ENCODE data around the gene SLC2A14.
"Not testable (repeated sequence)": the region's sequence is repeated elsewhere in the genome, so short reads cannot be mapped to it uniquely, and the experiment has no call there.

The SLC2A14 gene
- total RNA-seq, result 2.0 to 14.7 reads per million in 2 donors

DNA sequence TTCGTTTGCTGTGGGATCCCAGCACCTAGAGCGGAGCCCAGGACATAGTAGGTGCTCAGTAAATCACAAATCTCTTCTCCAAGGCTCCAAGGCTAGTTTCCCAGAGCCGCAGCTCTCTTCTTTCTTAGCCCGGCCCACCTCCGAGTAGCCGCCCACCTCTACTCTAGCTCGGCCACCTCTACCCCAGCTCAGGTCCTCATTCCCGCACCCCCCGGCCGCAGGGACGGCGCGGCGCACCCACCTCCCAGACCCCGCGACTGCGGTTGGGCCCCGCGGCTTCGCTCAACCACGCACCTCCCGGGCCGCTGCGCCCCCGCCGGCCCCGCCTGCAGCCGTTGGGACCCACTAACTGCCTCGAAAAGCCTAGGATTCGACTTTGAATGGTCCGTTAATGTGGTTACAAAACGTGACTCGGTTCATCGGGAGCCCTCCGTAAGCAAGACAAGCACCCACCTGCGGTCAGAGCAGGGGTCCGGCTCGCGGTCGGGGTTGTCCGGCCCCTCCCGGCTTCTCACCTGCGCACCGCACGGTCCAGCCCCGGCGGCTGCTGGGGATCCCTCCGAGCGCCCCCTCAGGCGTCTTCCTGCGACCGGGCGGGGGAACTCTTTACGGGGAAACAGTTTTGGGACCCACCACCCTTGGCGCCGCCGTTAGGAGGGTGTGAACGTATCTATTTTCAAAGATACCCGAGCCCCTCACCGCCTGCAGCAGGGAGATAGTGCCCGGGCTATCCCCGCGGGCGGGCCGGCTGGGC is at the start of gene SLC2A14:
Gene SLC2A14 (minus strand): TSS at position 350 of the 754 bp plus-strand sequence. CDS start 3,035 bp downstream, outside the sequence.
- no peak for DNase-seq

DNA sequence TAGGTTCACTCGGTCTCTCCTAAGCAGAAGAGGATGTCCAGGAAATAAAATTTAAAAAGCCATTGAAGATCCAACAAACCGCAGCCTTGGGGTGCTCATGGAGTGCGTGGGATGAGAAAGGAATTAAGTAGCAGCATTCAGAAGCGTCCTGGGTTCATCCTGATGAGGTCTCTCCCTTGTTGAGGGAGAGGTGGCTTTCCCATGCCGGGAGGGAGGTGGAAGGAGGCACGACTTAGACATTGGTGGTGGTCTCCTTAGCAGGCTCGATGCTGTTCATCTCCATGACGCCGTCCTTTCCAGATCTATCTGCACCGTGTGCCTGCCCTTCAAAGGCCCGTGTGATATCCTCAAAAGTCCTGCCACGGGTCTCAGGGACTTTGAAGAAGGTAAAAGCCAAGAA is 48.5 kb upstream of the SLC2A14 start:
- not testable (repeated sequence) for DNase-seq

DNA sequence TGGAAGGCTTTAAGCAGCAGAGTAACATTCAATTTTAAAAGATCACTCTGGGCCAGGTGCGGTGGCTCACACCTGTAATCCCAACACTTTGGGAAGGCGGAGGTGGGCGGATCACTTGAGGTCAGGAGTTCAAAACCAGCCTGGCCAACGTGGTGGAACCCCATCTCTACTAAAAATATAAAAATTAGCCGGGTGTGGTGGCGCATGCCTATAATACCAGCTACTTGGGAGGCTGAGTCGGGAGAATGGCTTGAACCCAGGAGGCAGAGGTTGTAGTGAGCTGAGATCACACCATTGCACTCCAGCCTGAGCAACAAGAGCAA is 45.5 kb upstream of the SLC2A14 start:
- DNase-seq, result not testable (repeated sequence)

DNA sequence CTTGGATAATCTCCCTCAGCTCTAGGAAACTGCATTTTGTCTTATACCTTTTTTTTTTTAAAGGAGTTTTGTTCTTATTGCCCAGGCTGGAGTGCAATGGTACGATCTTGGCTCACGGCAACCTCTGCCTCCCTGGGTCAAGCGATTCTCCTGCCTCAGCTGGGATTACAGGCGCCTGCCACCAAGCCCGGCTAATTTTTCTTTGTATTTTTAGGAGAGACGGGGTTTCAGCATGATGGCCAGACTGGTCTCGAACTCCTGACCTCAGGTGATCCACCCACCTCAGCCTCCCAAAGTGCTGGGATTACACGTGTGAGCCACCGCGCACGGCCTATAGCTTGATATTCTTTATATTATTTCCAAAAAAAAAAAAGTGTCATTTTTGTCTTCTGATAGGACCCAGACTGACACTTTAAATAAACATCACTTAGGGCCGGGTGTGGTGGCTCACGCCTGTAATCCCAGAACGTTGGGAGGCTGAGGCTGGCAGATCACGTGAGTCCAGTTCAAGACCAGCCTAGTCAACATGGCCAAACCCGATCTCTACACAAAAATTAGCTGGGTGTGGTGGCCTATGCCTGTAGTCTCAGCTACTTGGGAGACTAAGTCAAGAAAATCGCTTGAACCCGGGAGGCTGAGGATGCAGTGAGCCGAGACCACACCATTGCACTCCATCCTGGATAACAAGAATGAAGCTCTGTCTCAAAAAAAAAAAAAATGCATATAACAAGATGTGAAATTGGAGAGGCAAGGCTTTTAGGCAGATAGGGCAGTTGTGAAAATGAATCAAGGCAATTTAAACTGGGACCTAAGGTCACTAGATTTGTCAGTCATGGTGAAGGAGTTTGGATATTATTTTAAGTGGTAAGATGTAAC is 44.9 kb upstream of the SLC2A14 start:
- DNase-seq, result no peak

DNA sequence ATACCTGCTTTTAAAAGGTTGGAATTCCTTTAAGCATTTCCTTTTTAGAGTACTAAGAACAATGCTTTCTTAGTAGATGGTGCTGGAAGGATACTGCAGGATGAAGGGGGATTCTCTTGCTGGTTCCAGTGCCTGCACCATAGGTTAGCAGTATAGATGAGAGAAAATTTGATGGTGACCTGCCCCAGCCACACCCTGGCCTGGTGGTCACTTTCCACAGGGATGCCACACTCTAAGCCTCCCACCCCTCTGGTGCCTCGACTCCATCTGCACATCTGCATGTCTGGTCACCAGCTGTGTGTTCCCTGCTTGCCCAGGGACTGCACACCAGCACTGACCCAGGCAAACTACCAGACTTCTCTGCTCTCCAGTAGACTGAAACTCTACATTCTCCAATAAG is 44.2 kb upstream of the SLC2A14 start:
- DNase-seq, result no peak

DNA sequence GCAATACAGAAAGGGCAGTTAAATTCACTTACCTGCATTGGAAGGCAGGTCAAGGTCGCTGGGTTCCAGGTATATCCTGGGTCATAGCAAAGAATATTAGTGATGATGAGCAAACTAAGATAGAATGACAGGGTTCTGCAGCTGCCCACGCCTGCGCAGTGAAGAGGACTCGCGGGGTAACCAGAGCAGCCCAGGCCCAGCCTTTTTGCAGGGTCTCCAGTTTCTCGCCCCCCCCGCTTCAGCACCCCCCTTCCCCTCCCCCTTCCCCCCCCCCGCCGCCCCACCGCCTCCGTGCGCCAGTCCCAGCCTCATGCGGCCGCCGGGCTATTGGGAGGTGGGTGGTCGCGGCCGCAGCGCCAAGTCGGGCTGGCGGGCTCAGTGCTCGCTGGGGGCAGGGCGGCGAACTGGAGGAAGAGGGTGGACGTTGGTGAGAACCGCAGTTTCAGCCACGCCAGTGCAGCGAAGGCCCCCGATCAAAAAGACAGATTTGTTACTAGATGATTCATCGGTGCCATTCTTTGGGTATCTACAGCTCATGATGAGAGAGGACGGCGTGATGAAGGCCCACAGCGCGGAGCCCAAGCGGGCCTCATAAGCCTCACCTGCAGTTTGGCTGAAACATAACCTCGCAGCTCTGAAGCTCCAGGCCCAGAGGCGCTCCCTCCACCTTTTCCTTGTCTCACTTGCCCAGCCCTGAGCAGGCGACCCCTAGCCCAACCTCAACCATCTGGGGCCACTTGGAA is 43.1 kb upstream of the SLC2A14 start:
- DNase-seq, result no peak

DNA sequence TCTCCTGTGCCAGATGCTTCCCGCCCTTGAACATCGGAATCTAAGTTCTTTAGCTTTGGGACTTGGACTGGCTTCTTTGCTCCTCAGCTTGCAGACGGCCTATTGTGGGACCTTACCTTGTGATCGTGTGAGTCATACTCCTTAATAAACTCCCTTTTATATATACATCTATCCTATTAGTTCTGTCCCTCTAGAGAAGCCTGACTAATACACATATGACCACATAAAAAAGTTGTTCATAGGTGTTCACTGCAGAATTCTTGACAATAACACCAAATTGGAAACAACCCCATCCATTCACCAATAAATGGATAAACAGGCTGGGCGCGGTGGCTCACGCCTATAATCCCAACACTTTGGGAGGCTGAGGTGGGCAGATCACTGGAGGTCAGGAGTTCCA is 37.4 kb upstream of the SLC2A14 start:
- DNase-seq, result not testable (repeated sequence)

DNA sequence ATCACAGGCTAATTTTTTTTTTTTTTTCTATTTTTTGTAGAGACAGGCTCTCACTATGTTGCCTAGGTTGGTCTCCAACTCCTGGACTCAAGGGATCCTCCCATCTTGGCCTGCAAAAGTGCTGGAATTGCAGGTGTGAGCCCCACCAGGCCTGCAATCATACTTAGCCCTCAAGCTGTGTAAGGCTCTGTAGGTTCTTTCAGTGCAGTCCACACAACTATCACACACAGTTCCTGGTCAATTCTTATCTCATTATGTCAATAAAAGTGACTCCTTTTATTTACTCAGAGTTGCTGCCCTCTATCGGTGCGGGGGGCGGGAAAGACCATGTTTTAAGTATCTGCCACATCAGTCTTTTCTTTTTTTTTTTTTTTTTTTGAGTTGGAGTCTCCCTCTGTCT is 34.3 kb upstream of the SLC2A14 start:
- no peak for DNase-seq

DNA sequence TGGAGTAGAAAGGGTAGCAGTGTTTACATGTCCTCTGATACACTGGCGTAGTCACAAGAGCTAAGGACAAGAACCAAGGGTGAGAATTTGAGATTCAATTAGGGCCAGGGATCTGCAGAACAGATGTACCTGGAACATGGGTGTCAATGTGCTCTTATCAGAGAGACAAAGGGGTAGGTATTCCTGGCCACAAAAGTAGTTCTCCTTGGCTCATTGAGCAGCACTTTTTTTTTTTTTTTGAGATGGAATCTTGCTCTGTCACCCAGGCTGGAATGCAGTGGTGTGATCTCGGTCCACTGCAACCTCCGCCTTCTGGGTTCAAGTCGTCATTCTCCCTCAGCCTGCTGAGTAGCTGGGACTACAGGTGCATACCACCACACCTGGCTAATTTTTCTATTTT is 33.6 kb upstream of the SLC2A14 start:
- DNase-seq, result not testable (repeated sequence)

DNA sequence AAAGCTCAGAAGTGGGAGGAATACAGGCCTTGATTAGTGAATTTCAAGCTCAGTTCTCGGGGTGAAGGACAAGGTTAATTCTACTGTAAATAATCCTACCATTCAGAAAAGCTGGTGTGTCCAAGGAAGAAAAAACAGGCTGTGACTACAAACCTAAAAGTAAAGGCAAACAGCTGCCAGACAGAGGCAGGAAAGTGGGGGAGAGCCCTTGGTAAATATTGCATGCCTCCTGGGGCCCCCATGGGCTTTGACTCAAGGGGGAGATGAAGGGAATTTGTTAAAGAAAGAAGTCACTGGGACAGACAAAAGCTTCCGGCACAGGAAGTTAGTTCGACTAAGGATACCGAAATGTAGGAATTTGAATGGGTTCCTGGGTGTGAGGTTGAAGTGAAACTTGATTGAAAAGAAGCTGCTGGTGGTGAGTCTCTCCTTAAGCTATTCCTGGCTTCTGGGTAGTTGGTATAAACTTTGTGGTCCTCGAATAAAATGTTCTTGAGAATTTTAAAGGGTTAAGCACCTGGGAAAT is 32.9 kb upstream of the SLC2A14 start:
- not testable (repeated sequence) for DNase-seq

DNA sequence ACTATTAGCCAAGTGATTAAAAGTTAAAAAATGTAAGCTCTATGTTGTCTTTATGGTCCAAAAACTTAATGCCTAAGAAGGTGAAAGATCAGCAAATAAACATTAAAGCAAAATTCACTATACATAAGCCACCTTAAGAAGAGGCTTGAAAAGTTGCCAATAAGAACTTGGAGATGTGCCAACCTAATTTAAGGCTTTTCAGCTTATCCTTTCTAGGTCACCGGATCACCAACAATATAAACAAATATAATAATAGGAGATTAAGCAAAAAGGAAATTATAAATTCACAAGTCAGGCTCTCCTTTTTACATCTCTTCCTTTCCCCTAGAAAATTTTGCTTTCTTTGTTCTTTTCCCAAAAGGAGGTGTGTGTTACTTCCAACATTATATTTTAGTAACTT is 32.4 kb upstream of the SLC2A14 start:
- no peak for DNase-seq

DNA sequence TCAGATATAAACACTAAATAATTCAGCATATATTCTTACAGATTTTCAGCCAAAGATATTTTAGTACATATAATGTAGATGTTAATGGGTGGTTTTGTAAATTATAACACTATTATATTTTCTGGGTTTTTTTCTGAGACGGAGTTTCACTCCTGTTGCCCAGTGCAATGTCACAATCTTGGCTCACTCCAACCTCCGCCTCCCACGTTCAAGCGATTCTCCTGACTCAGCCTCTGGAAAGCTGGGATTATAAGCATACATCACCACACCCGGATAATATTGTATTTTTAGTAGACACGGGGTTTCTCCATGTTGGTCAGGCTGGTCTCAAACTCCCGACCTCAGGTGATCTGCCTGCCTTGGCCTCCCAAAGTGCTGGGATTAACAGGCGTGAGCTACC is 29.7 kb upstream of the SLC2A14 start:
- DNase-seq, result not testable (repeated sequence)

DNA sequence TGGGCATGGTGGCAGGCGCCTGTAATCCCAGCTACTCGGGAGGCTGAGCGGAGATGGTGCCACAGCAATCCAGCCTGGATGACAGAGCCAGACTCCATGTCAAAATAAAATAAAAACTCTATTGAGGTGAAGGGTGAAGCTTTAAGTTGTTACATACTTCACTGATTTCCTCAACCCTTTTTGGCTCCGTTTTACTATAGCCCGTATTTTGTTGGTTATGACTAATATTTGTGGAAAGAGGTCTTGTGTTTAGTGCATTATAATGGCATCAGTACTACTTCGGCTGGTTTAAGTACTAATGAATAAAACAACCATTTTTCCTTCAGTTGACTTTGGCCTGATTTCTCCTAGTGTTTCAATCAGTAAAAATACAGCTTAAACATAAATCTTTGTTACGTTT is 27.0 kb upstream of the SLC2A14 start:
- no peak for DNase-seq

DNA sequence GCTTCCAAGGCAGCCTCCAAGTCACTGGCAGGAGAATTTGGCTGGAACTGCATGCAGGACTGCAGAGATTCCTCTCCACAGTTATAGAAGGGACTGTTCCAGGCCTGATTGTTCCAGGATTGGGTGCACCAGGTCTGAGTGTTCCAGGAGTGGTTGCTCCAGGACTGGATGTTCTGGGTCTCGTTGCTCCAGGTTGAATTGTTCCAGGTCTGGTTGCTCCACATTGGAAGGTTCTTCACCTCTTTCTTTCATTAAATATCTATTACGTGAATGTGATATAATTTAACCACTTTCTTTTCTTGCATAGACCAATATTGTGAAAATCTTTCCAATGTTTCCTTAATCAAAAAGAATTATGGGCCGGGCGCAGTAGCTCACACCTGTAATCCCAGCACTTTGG is 24.0 kb upstream of the SLC2A14 start:
- DNase-seq, result not testable (repeated sequence)

DNA sequence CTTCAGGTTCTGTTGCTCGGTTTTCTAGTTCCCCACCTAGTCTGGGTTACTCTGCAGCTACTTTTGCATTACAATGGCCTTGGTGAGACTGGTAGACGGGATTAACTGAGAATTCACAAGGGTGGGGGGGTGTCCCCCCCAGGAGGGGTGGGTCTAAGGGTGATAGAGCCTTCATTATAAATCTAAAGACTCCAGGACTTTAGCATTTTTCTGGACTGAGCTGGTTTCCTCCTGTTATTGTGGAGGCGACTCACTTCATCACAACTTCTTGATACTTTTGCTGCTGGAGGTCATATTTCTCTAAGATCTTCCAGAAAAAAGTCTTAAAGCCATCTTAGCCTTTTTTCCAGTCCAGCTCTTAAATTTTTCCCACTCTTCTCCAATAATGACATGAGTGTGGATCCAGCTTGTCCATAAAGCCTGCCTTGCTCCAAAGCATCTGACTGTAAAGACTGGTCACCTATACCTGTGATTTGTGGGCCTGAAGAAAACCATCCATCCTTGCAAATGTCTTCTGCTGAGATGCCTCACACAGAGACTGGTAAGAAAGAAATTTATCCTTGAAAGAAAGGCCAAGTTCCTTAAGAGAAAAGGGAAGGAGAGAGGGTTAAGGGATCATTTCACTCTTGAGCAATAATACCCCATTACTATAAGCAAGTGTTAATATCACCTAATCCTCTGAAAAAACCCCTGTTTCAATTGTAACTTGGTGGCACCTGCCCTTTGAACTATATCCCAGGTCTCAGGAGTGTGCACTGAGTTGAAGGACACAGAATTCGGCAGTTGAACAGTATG is 19.7 kb upstream of the SLC2A14 start:
- DNase-seq, result no peak

DNA sequence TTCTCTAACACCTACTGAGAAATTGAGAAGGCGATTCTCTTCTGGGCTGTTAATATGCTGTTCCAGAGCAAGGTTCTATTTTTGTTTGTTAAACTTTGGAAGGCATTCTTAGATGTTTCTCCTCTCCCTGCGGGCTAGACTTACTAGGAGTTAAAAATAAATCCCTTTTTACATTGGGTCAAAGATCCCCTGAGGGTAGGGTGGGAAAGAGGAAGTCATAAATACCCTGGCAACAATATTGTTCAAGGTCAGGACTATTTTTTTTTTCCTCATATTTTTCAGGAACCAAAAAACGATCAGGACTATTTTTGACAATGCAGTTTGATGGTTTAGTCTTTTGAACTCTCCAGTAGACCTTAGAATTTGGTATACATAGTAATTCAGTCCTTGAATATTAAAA is 12.0 kb upstream of the SLC2A14 start:
- DNase-seq, result no peak

DNA sequence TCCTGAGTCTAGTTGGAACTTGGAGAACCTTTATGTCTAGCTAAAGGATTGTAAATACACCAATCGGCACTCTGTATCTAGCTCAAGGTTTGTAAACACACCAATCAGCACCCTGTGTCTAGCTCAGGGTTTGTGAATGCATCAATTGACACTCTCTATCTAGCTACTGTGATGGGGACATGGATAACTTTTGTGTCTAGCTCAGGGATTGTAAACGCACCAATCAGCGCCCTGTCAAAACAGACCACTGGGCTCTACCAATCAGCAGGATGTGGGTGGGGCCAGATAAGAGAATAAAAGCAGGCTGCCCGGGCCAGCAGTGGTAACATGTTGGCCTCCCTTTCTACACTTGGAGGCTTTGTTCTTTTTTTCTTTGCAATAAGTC is 9.0 kb upstream of the SLC2A14 start:
- DNase-seq, result not testable (repeated sequence)

DNA sequence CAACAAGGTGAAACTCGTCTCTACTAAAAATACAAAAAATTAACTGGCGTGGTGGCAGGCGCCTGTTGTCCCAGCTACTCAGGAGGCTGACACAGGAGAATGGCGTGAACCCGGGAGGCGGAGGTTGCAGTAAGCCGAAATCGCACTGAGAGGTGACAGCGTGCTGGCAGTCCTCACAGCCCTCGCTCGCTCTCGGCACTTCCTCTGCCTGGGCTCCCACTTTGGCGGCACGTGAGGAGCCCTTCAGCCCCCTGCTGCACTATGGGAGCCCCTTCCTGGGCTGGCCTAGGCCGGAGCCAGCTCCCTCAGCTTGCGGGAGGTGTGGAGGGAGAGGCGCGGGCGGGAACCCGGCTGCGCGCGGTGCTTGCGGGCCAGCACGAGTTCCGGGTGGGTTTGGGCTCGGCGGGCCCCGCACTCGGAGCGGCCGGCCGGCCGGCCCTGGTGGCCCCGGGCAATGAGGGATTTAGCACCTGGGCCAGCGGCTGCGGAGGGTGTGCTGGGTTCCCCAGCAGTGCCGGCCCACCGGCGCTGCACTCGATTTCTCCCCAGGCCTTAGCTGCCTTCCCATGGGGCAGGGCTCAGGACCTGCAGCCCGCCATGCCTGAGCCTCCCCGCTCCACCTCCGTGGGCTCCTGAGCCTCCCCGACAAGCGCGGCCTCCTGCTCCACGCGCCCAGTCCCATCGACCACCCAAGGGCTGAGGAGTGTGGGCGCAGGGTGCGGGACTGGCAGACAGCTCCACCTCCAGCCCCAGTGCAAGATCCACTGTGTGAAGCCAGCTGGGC is 8.4 kb upstream of the SLC2A14 start:
- not testable (repeated sequence) for DNase-seq

DNA sequence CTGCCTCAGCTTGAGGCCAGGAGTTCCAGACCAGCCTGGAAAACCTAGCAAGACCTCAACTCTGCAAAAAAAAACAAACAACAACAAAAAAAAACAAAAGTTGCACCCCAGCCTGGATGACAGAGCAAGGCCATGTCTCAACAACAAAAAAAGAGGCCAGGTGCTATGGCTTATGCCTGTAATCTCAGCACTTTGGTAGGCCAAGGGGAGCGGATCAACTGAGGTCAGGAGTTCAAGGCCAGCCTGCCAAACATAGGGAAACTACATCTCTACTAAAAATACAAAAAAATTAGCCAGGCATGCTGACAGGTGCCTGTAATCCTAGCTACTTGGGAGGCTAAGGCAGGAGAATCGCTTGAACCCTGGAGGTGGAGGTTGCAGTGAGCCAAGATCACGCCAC is 6.5 kb upstream of the SLC2A14 start:
- no peak for DNase-seq

DNA sequence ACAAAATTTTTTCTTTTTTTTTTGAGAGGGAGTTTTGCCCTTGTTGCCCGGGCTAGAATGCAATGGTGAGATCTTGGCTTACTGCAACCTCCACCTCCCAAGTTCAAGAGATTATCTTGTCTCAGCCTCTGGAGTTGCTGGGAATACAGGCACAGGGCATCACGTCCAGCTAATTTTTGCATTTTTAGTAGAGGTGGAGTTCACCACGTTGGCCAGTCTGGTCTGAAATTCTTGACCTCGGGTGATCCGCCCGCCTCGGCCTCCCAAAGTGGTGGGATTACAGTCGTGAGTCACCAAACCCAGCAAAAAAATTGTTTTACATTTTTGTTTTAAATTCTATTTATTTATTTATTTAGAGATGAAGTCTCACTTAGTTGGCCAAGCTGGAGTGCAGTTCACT is 4.7 kb upstream of the SLC2A14 start:
- no peak for DNase-seq

DNA sequence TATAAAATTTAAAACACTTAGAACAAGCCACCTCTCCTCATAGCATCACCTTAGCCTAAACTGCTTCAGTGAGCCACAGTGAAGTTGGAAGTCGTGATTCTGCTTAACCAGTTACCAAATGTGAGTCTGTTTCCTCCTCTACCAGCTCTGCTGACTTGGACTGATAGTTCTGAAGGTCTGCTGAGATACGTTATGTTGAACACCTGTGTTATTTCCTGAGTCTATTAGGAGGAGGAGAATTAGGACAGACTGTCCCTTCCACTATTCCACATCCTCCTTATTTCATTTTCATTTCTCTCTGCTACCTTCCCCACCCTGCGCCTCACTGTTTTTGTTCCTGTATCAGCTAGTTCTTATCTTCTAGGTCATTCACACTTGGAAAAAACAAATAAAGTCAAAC is 2.4 kb downstream of the SLC2A14 start:
- DNase-seq, result no peak

DNA sequence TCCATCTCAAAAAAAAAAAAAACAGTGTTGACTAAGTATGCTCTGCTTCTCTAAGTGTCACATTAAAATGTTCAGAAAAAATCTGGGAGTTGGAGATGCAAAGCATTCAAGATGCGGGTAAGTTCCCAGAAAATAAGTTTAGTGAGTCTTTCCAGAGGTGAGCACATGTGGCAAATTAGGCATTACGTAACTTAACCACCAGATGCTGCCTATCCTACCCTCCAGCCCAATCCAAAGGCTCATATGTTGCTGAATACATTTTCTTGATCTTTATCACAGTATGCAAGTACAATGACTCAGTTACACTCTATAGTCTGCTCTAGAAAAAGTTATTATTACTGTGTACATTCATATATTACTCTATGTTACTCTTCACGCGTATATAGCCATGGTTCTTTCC is 3.6 kb downstream of the SLC2A14 start:
- DNase-seq, result no peak

Data from T-helper 9 cell (primary cell).